Left ventricle myocardium superior (tissue), 1 donor: ENCODE data around the gene ESPNL. TPM values are rescaled to one million over a fixed set of nuclear protein-coding genes. Genes with fewer than 3 reads are reported as not detected.
"Not testable (repeated sequence)": the region's sequence is repeated elsewhere in the genome, so short reads cannot be mapped to it uniquely, and the experiment has no call there.

Experiments used
- ATAC-seq: fragments of 200-7000 bp; cut with Tn5 transposase; one replicate; pipeline ENCODE4 v1.9.1; 2020; ENCODE audit warnings: mild to moderate bottlenecking, moderate library complexity
- DNase-seq: peaks from one replicate; pipeline ENCODE4 v3.0.0-alpha.2; 2020
- intact Hi-C: fragments of 100-400 bp; cut with micrococcal nuclease; formaldehyde crosslinking; loops from one replicate; pipeline ENCODE4 v1.11.0; 2022
- total RNA-seq: library from RNA; stranded (reverse); fragmentation: NEBNext Ultra II Directional; extraction: Animal tissue kit (Norgen Biotek cat#: 25700); gene quantifications from one replicate; pipeline ENCODE4 v1.2.1, GENCODE V29; 2021
- donor health status: DM: no; HTN: yes; CAD: no; lungs with severe emphysema.

Gene ESPNL
- total RNA-seq, 1 donor from 2014 or later, result not detected

DNA sequence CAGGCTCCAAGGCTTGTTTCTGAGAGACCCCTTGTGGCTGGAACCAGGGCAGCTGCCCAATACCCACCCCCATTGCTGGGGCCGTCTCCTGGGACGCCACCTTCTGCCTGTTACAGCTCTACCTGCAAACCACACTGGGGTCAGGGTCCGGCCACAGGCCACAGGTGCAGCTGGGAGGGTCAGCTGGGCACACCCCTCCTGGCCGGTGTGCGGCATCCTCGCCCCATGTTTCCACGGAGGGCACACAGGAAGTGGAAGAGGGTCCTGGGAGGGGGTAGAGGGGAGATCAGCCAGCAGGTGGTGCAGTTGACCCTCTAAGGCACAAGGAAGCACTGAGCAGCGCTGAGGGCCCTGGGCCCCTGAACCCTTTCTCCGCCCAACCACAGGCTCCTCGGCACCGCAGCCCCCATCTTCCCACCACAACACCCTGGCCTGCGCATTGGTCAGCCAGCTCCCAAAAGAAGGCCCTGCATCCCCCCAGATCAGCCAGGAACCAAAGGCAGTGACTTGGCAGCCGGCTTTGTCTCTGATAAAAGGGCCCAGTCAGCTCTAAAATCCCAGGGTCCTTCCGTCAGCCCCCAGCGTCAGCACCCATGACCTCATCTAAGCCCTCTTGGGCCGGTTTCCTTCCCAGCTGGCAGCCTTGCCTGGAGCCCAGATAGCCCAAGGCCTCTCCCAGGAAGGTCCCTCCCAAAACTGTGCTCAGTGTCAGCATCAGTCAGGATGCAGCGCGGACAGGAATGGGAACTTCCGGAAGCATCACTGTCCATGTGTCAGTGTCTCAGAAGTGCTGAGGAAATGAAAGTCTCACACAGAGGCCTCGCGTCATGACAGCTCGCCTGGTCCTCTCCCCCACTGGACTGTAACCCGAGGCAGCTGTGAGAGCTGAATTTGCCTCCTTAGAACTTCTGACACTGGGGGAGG is 60.3 kb downstream of the ESPNL start:
- DNase-seq, result peak; percentile 24
- no peak for ATAC-seq
- intact Hi-C loops, result no loop called here

DNA sequence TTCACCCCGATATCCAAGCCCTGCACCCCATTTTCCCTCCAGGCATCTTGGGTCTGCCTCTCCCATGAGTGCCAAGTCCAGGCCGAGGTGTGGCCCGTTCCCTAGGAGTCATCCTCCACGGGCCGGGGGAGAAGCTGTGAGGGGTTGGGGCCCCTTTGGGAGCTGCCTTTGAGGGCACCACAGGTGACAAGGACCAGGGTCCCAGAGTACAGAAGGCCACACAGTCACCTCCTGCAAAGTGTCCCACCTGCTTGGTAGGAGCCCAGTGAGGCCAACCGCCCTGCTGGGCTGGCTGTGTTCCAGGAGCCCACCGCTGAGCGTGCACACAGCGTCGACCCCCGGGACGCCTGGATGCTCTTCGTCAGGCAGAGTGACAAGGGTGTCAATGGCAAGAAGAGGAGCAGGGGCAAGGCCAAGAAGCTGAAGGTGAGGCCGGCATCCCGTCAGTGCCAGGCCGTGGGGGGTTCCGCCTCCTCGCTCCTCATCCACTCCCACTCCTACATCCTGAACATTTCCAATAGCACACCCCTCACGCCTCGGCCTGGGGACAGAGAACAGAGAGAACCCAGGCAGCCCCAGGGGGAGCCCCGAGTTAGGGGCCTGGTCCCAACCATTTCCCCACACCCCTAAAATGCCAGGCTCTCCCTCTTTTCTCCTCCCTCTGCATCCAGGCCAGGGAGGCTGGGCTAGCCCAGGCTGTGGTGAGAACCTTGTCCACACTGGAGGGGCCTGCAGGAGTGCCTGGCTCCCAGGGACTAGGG is 61.3 kb downstream of the ESPNL start:
- ATAC-seq (no peak), DNase-seq (peak; percentile 24)
- intact Hi-C loops, result no loop called here

DNA sequence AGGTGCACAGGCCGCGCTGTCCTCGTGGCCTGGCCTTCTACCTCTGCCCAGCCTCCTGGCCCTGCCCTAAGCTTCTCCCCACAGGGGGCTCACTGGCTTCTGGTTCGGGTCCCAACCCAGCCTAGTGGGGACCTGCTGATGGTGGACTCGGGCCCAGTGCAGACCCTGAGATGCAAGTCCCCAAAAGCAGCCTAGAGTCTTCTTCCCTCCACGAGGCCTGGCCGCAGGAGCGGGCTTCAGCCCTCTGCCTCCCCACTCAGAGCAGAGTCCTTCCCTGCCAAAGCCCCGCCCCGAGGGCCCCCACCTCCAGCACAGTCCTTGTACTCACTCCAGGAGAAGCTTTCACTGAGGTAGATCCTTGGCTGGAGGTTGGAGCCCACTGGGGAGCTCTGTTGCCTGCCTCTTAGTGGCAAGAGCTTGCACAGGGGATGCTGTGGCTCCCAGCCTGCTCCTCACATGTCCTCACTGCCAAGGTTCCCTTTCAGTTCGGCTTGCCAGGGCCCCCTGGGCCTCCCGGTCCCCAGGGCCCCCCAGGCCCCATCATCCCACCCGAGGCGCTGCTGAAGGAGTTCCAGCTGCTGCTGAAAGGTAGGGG is 62.2 kb downstream of the ESPNL start:
- intact Hi-C loops, result no loop called here

DNA sequence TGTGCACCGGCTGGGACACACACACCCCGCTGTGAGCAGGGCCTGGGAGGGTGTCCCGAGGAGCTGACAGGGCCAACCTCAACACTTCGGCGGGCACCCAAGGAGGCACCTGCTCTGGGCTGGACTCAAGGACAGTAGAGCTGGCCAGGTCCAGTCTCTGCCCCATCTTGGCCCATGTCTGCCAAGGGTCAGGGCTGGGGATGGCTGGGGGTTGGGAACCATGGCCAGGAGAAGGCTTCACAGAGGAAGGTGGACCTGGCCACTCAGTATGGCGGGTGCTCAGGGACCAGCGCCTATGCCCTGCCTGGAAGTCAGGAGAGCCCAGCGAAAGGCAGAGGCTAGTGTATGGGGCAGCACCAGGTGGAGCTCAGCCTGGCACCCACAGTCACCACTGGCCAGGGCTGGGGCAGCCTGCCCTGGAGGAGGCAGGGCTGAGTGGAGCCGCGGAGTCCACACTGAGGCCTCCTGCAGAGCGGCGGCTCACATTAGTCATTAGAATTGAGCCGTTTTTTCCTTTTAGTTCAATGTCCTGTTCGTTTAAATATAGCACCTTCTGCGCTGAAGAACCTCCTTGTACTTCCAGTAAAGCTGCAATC is 62.8 kb downstream of the ESPNL start:
- peak; percentile 20 for DNase-seq

More for the DNA sequence above, 62.2 kb downstream of the ESPNL start:
- DNase-seq, result peak; percentile 13
- ATAC-seq, result no peak

DNA sequence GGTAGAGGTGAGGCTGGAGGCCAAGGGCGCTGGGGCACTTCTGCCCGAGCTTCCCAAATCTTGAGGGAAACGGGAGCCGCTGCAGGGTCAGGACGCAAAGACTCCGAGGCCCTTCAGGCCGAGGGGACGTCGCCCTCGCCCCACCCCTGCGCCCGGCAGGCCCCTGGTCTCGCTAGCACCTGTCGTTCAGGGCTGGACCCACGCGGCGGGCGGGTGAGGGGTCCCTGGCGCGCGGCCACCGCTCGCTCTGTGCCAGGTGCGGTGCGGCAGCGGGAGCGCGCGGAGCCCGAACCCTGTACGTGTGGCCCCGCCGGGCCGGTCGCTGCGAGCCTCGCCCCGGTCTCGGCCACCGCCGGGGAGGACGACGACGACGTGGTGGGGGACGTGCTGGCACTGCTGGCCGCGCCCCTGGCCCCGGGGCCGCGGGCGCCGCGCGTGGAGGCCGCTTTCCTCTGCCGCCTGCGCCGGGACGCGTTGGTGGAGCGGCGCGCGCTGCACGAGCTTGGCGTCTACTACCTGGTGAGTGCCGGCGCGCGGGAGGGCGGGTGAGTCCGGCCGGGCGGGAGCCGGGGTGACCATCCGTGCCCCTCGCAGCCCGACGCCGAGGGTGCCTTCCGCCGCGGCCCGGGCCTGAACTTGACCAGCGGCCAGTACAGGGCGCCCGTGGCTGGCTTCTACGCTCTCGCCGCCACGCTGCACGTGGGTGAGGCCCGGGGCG is 63.5 kb downstream of the ESPNL start:
- ATAC-seq (peak; percentile 5), DNase-seq (peak; percentile 41)
- intact Hi-C loops, result no loop called here

More for the DNA sequence above, 62.8 kb downstream of the ESPNL start:
- no peak for ATAC-seq
- intact Hi-C loops, result no loop called here

DNA sequence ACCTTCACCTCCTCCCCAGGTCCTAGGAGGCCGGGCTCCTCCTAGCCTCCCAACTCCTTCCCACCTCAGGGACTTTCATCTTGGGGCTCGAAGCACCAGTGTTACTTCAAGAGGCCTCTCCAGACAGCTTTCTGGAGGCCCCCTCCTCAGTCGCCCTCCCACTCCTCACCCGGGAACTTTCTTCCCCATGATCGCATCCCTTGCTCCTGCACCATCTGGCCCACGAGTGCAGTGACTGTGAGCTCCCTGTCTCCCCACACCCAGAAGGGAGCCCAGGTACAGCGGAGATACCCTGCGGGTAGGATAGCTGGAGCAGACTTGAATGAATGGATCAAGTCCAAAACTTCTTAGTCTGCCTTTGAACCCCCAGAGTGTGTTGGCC is 64.8 kb downstream of the ESPNL start:
- intact Hi-C loops, result no loop called here
- peak; percentile 12 for DNase-seq
- ATAC-seq, result no peak

DNA sequence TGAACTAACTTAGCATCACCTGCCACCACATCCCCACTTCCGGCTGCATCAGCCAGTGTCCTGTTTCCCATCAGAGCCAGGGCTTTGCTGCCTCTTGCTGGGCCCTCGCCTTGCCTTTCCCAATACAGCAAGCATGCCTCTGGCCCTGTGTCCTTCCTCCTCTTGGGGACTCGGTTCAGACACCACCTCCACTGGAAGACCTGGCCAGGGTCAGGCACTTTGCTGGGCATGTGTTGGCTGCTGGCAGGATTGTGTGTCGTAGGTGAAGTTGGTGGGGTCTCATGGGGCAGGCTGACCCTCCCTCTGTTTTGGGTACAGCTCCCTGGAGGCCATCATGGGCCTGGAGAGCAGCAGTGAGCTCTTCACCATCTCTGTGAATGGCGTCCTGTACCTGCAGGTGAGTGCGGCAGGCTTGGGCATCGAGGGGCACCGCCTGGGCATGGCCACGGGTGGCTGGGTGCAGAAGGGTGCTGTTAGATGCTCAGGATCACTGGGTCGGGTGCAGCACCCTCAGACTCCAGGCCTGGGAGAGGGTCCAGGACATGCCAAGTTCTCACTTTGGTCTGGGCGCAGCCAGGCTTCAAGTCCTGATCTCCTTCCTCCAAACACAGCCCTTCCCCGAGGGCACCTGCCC is 65.3 kb downstream of the ESPNL start:
- peak; percentile 22 for DNase-seq
- no peak for ATAC-seq
- intact Hi-C loops, result no loop called here

DNA sequence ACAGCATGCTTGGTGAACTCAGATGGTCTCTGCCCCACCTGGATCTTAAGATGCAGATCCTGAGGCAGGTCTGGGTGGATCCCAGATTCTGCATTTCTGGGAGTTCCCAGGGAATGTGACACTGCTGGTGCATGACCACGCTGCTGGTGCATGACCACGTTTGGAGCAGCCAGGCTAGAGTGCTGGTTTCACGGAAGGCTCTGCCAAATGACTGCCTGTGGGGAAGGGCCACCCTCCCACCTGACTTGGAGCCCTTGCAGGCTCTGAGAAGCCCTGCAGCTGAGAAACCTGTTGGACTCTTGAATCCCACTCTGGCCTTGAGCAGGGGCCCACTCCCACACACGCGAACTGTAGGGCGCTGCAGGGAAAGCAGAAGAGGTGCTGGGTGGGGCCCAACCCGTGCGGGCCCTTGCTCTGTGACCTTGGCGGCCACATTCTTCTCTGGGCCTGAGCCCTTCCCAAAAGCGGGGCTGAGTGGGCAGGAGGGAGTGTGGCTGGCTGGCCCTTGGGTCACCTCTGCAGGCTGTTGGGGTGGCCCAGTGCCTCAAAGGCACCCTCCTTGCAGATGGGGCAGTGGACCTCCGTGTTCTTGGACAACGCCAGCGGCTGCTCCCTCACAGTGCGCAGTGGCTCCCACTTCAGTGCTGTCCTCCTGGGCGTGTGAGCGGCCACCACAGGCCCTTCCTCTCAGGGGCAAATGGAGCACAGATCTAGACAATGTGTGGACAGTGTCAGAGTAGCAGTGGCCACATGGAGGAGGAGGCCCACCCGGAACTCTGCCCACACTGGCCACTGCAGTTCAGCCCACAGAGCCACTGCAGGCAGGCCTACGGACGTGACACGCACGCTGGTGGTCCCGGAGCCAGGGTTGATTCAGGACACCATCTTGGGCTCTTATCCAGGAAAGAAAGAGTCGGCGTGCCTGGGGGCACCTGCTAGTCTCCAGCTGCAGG is 66.5 kb downstream of the ESPNL start:
- intact Hi-C loops, result no loop called here
- DNase-seq, result peak; percentile 28
- ATAC-seq, result no peak

DNA sequence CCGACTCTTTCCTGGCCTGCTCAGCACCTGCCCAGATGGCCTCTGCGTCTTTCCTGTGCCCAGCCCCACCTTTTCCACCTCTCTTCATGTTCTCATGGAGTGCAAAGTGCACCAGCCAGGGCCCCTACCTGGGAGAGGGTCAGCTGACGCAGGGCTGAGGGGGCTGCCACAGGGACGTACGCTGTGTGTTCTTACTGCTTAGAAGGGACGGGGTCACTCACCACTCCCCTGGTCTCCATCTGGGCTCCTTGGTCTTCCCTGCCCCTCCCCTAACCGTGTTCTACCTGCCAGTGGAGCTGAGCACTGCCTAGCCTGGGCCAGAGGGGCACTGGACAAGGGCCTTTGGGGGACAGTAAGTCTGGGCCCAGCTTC is 67.2 kb downstream of the ESPNL start:
- intact Hi-C loops, result no loop called here
- no peak for ATAC-seq
- no peak for DNase-seq

DNA sequence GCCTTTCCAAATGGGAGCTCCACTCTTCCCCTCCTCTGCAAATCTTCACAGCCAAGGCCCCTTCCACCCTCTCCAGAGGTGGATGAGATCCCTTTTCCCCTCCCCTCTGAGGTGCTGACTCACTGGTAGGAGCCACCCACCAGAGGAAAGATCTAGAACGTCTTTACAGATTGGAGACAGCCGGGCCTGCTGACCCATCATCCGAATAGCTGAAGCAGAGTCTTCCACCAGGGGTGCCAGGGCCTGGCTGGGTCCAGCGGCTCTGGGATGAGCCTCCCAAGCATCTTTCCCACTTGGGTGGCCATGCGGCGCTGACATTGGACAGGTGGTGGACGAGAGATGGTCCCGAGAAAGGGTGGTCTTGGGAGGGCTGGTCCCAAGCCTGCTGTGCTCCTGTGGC is 67.6 kb downstream of the ESPNL start:
- intact Hi-C loops, result no loop called here
- no peak for ATAC-seq
- peak; percentile 27 for DNase-seq

DNA sequence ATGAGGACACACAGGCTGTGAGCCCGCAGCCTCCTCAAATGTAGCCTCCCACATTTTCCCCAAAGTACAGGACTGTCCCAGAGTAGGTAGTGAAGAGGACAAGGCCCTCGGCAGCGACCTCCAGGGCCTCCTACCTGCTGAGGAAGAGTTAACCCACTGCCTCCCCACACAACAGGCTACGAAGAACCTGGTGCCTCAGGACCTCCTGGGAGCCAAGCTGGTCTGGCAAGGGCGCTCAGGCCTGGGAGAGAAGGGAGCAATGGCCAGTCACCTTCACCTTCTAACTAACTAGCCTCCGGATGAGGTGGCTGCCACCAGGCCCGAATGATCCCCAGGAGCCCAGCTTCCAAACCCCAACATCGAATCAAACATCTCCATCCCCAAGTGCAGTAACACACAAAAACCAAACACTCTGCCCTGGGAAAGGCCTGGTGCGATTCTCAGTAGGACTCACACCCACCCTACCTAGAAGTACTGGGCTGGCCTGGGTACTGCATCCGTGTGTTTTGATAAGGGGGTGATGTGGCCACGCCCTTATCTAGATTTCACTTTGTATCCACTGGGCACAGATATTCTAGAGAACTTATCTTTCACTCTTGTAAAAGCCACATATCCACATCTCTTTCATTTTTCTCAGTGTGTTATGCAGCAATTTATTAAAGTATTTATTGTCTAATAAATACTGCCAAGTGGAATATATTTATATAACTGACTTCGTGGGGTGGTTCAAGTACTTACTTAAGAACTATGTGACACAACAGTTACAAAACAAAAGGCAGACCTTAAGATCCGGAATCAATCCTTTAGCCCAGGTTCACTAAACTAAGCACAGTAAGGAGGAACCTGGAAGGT is 68.3 kb downstream of the ESPNL start:
- intact Hi-C loops, result no loop called here
- ATAC-seq (no peak), DNase-seq (no peak)

DNA sequence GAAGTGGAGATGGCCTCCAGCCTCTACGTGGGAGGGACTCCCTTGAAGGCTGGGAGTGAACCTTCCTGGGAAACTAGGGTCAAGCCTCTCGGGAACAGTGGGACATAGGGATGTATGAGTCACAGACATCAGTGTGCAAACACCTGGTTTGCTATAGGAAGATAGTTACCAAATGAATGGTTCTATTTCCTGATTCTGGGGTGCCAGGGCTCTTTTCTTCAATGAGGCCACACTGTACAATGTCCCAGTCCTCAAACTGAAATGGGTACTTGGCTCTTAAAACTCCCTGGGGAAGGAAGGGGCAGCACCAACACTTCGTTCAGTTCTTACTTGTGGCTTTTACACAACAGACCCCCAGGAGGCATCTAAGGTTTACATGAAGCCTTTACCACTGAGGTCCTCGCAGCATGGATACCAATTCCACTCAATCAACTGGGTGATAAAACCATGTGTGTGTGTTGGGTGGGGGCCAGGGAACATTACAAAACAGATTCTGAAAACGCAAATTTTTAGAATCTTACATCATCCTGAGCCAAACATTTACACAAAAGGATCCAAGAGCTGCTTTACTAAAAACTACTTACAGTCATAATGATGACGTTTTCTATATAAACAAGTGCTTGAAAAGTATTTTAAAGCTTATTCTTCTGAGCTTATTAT is 69.0 kb downstream of the ESPNL start:
- ATAC-seq (peak; percentile 33), DNase-seq (no peak)
- intact Hi-C loops, result no loop called here

DNA sequence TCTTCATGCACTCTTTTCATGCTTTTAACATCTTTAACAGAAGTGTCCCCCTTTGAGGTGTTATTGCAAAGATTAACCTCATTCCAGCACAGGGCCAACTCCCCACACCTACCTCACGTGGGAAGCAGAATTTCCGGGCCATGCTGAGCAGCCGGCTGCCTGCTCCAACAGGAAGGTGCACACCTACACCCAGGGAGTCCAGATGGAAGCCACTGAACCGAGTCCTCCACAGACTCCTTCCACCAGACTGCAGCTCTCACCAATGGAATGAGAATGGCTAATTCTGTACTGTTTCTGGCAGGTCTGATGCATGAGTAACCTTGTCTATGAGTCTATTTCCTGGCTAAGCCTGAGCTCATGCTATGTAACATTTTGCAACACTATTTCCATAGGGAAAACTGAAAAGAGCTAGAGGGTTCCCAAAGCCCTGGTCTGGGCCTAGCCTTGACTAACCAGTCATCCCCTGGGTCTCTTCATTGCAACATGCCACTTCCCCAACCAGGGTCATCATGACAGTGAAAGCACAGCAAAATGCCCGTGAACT is 69.6 kb downstream of the ESPNL start:
- intact Hi-C loops, result no loop called here
- ATAC-seq (peak; percentile 61), DNase-seq (no peak)

DNA sequence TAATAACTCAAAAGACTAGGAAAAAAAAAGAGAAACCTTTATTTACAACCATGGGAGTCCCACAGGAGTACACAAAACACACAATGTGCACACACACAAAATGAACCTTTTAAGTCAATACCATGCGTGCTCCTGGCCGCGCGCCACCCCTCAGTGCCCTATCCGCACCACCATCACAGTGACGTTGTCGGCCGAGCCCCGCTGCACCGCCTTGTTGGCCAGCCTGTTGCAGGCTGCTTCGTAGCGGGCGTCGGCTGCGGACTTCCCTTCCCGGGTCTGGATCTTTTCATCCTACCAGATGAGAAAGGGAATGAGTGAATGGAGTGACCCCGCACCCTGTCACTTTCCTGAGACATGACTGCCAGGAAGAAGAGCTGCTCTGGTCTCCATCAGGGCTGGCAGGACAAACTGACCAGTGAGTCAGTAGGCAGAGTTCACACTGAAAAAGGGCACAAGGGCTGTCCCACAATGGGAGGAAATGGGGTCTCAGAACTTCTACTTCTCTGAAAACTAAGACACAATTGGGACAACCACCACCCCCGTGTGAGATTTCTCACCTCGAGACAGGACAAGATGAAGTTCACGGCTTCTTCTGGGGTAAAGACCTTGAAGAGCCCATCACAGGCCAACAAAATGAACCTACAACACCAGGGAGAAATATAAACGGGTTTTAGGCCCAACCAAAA is 70.4 kb downstream of the ESPNL start:
- DNase-seq (peak; percentile 41), ATAC-seq (no peak)
- intact Hi-C loops, result no loop called here

DNA sequence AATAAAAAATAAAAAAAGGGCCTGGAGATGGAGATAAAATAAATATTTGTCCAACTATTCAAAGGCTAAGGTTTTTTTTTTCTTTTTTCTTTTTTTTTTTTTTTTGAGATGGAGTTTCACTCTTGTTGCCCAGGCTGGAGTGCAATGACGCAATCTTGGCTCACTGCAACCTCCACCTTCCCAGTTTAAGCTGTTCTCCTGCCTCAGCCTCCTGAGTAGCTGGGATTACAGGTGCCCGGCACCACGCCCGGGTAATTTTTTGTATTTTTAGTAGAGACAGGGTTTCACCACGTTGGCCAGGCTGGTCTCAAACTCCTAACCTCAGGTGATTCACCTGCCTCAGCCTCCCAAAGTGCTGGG is 70.9 kb downstream of the ESPNL start:
- DNase-seq, intact Hi-C loops, ATAC-seq: not testable (repeated sequence)
